Naive B cell (primary cell): Measurements from ENCODE around the gene HSBP1L1. TPM values are rescaled to one million over a fixed set of nuclear protein-coding genes. Genes with fewer than 3 reads are reported as not detected.

Source experiments
- ATAC-seq, 2 donors: fragments of 150-1000 bp; cut with Tn5 transposase; 2 replicates each; pipeline ENCODE4 v1.10.0; 2021; ENCODE audit warnings: low read depth in 2 of 2, mild to moderate bottlenecking in 2 of 2, moderate library complexity in 2 of 2
- DNase-seq: peaks from one replicate; pipeline ENCODE4 v3.0.0; 2022
- H3K27ac Mint-ChIP-seq, 6 donors: one replicate each; pipeline ENCODE4 v1.8.0; 2020 to 2022; ENCODE audit warnings: mild to moderate bottlenecking in 6 of 6, mixed read lengths in 6 of 6, moderate library complexity in 5 of 6, inconsistent platforms in 2 of 6
- H3K27me3 Mint-ChIP-seq, 3 donors: one replicate each; pipeline ENCODE4 v1.8.0; 2021 to 2022; ENCODE audit warnings: mixed read lengths in 3 of 3, mild to moderate bottlenecking in 1 of 3
- H3K36me3 Mint-ChIP-seq, 2 donors: one replicate each; pipeline ENCODE4 v1.8.0; 2020 to 2022; ENCODE audit warnings: mixed read lengths in 2 of 2, inconsistent platforms in 1 of 2, mild to moderate bottlenecking in 1 of 2
- H3K4me1 Mint-ChIP-seq, 3 donors: one replicate each; pipeline ENCODE4 v1.8.0; 2020 to 2022; ENCODE audit warnings: mixed read lengths in 3 of 3, inconsistent platforms in 1 of 3, mild to moderate bottlenecking in 1 of 3, moderate library complexity in 1 of 3
- H3K4me3 Mint-ChIP-seq, 8 donors: one replicate each; pipeline ENCODE4 v1.8.0; 2020 to 2022; ENCODE audit warnings: mild to moderate bottlenecking in 8 of 8, mixed read lengths in 8 of 8, moderate library complexity in 8 of 8, inconsistent platforms in 2 of 8
- H3K9me3 Mint-ChIP-seq, 7 donors: one replicate each; pipeline ENCODE4 v1.8.0; 2020 to 2022; ENCODE audit warnings: mixed read lengths in 7 of 7, mild to moderate bottlenecking in 5 of 7, inconsistent platforms in 2 of 7, moderate library complexity in 1 of 7
- polyA plus RNA-seq, 6 donors: library from polyadenylated mRNA; unstranded; fragments of 300-500 nt; fragmentation: Illumina TruSeq; gene quantifications; one replicate each; pipeline ENCODE4 v1.2.3, GENCODE V29; 2021; ENCODE audit warnings: low read depth in 6 of 6

The HSBP1L1 gene
- polyA plus RNA-seq, 6 donors from 2014 or later, result 1.8 to 10.5 (median 4.5) TPM

- no peak for DNase-seq
- peaks cover 17 to 24% (median 20%) of the 10 kb centered on the region in 3 donors for H3K4me1 Mint-ChIP-seq
- H3K27ac Mint-ChIP-seq, result peak overlapping the region in 1 of 6 donors; percentile 47
- peaks cover 17% of the 10 kb centered on the region in 2 donors for H3K36me3 Mint-ChIP-seq
- ATAC-seq, result no peak
- H3K4me3 Mint-ChIP-seq, result peak overlapping the region in 1 of 8 donors; percentile 22
- H3K9me3 Mint-ChIP-seq, result no peaks in the 10 kb centered on the region
- H3K27me3 Mint-ChIP-seq, result no peaks in the 10 kb centered on the region
Observed at GRCh38 chr18:79975985-79976680, 11.7 kb downstream of the HSBP1L1 start.

GRCh38 chr18:79979843-79980242 is 15.4 kb downstream of the HSBP1L1 start:
- Mint-ChIP-seq H3K4me3 (no peak overlapping the region), H3K9me3 (no peaks in the 10 kb centered on the region), H3K27me3 (no peaks in the 10 kb centered on the region), H3K36me3 (peaks cover 0 to 9% of the 10 kb centered on the region in 2 donors), H3K4me1 (peaks cover 26 to 49% (median 34%) of the 10 kb centered on the region in 3 donors), H3K27ac (no peak overlapping the region)
- ATAC-seq (no peak), DNase-seq (no peak)

GRCh38 chr18:79980585-79980984 is 16.1 kb downstream of the HSBP1L1 start:
- Mint-ChIP-seq H3K27ac (no peak overlapping the region), H3K4me3 (no peak overlapping the region), H3K36me3 (peaks cover 0 to 3% of the 10 kb centered on the region in 2 donors), H3K4me1 (peaks cover 27 to 56% (median 30%) of the 10 kb centered on the region in 3 donors), H3K27me3 (no peaks in the 10 kb centered on the region), H3K9me3 (no peaks in the 10 kb centered on the region)
- ATAC-seq (no peak), DNase-seq (no peak)

- ATAC-seq (no peak), DNase-seq (no peak)
- Mint-ChIP-seq H3K4me1 (peaks cover 39 to 71% (median 41%) of the 10 kb centered on the region in 3 donors), H3K36me3 (no peaks in the 10 kb centered on the region), H3K27ac (peak overlapping the region in 3 of 6 donors; percentile 19 to 92 (median 38)), H3K4me3 (peak overlapping the region in 1 of 8 donors; percentile 61), H3K27me3 (no peaks in the 10 kb centered on the region), H3K9me3 (no peaks in the 10 kb centered on the region)
Observed at GRCh38 chr18:79982736-79983135, 18.3 kb downstream of the HSBP1L1 start.

GRCh38 chr18:79983253-79983652 is 18.8 kb downstream of the HSBP1L1 start:
- H3K4me1 Mint-ChIP-seq, result peaks cover 34 to 68% (median 36%) of the 10 kb centered on the region in 3 donors
- no peaks in the 10 kb centered on the region for H3K36me3 Mint-ChIP-seq
- peak overlapping the region in 2 of 8 donors; percentile 12 to 20 for H3K4me3 Mint-ChIP-seq
- no peaks in the 10 kb centered on the region for H3K27me3 Mint-ChIP-seq
- no peak for ATAC-seq
- no peaks in the 10 kb centered on the region for H3K9me3 Mint-ChIP-seq
- H3K27ac Mint-ChIP-seq, result no peak overlapping the region
- DNase-seq, result no peak

GRCh38 chr18:79983793-79984192 is 19.4 kb downstream of the HSBP1L1 start:
- ATAC-seq (no peak), DNase-seq (no peak)
- H3K4me1 Mint-ChIP-seq, result peaks cover 34 to 68% (median 36%) of the 10 kb centered on the region in 3 donors
- H3K4me3 Mint-ChIP-seq, result peak overlapping the region in 2 of 8 donors; percentile 2 to 67
- H3K27ac Mint-ChIP-seq, result peak overlapping the region in 2 of 6 donors; percentile 81 to 87
- H3K9me3 Mint-ChIP-seq, result no peaks in the 10 kb centered on the region
- H3K36me3 Mint-ChIP-seq, result no peaks in the 10 kb centered on the region
- H3K27me3 Mint-ChIP-seq, result no peaks in the 10 kb centered on the region

GRCh38 chr18:79985172-79985571 is 20.7 kb downstream of the HSBP1L1 start:
- Mint-ChIP-seq H3K4me1 (peaks cover 33 to 65% (median 40%) of the 10 kb centered on the region in 3 donors), H3K27ac (peak overlapping the region in 1 of 6 donors; percentile 47), H3K36me3 (no peaks in the 10 kb centered on the region), H3K4me3 (peak overlapping the region in 2 of 8 donors; percentile 71 to 92), H3K27me3 (no peaks in the 10 kb centered on the region), H3K9me3 (no peaks in the 10 kb centered on the region)
- DNase-seq (no peak), ATAC-seq (no peak)

GRCh38 chr18:79986726-79987125 is 22.3 kb downstream of the HSBP1L1 start:
- Mint-ChIP-seq H3K4me1 (peaks cover 31 to 55% (median 37%) of the 10 kb centered on the region in 3 donors), H3K27me3 (no peaks in the 10 kb centered on the region), H3K36me3 (no peaks in the 10 kb centered on the region), H3K27ac (peak overlapping the region; percentile 89 to 99 (median 90)), H3K9me3 (no peaks in the 10 kb centered on the region), H3K4me3 (peak overlapping the region; percentile 61 to 94 (median 90))
- ATAC-seq, result no peak
- no peak for DNase-seq

GRCh38 chr18:79987566-79987965 is 23.1 kb downstream of the HSBP1L1 start:
- Mint-ChIP-seq H3K4me3 (peak overlapping the region; percentile 89 to 96 (median 92)), H3K27me3 (no peaks in the 10 kb centered on the region), H3K4me1 (peaks cover 22 to 47% (median 28%) of the 10 kb centered on the region in 3 donors), H3K36me3 (no peaks in the 10 kb centered on the region), H3K9me3 (no peaks in the 10 kb centered on the region), H3K27ac (peak overlapping the region; percentile 89 to 99 (median 92))
- no peak for ATAC-seq
- DNase-seq, result no peak

GRCh38 chr18:79988071-79988450 is 23.6 kb downstream of the HSBP1L1 start:
- Mint-ChIP-seq H3K4me3 (peak overlapping the region; percentile 89 to 96 (median 92)), H3K27me3 (no peaks in the 10 kb centered on the region), H3K36me3 (no peaks in the 10 kb centered on the region), H3K27ac (peak overlapping the region; percentile 89 to 99 (median 92)), H3K4me1 (peaks cover 21 to 43% (median 27%) of the 10 kb centered on the region in 3 donors), H3K9me3 (no peaks in the 10 kb centered on the region)
- peak; percentile 78 for DNase-seq
- ATAC-seq, result peak; percentile 74 to 78

- Mint-ChIP-seq H3K4me1 (peaks cover 21 to 39% (median 27%) of the 10 kb centered on the region in 3 donors), H3K36me3 (no peaks in the 10 kb centered on the region), H3K4me3 (peak within 1 kb of the TSS; percentile 89 to 96 (median 92)), H3K27ac (peak within 1 kb of the TSS; percentile 94 to 99 (median 97)), H3K9me3 (no peaks in the 10 kb centered on the region), H3K27me3 (no peaks in the 10 kb centered on the region)
- peak; percentile 92 to 93 for ATAC-seq
- peak; percentile 85 for DNase-seq
Observed at GRCh38 chr18:79988451-79989194, 24.2 kb downstream of the HSBP1L1 start, which contains the start of gene TXNL4A. TSS of gene TXNL4A (minus strand) at chr18:79988563. CDS start at chr18:79988392, 171 bp downstream.

- no peak for ATAC-seq
- peak overlapping the region; percentile 94 to 99 (median 97) for H3K27ac Mint-ChIP-seq
- H3K4me3 Mint-ChIP-seq, result peak overlapping the region; percentile 86 to 96 (median 92)
- no peaks in the 10 kb centered on the region for H3K9me3 Mint-ChIP-seq
- DNase-seq, result no peak
- H3K27me3 Mint-ChIP-seq, result no peaks in the 10 kb centered on the region
- H3K36me3 Mint-ChIP-seq, result no peaks in the 10 kb centered on the region
- peaks cover 15 to 34% (median 27%) of the 10 kb centered on the region in 3 donors for H3K4me1 Mint-ChIP-seq
Observed at GRCh38 chr18:79989195-79989497, 24.7 kb downstream of the HSBP1L1 start.

GRCh38 chr18:79991494-79991893 is 27.1 kb downstream of the HSBP1L1 start:
- no peak for ATAC-seq
- Mint-ChIP-seq H3K9me3 (peaks cover 0 to 4% (median 0%) of the 10 kb centered on the region in 7 donors), H3K27me3 (peaks cover 0 to 4% (median 0%) of the 10 kb centered on the region in 3 donors), H3K27ac (no peak overlapping the region), H3K4me3 (peak overlapping the region in 1 of 8 donors; percentile 81), H3K36me3 (peaks cover 0 to 7% of the 10 kb centered on the region in 2 donors), H3K4me1 (peaks cover 9 to 18% (median 17%) of the 10 kb centered on the region in 3 donors)
- DNase-seq, result no peak
